Activated naive CD4-positive, alpha-beta T cell treated with anti-CD3 and anti-CD28 coated beads for 36 hours (primary cell): ENCODE measurements around the gene RIPOR2. TPM values are rescaled to one million over a fixed set of nuclear protein-coding genes. Genes with fewer than 3 reads are reported as not detected.
A peak's percentile ranks its signal among the peaks of the same experiment; 100 is the strongest.

Source experiments
- CTCF ChIA-PET: fragments of 350-600 bp; sonication (Branson Sonifier 250); formaldehyde crosslinking; loops from one replicate; lab custom pipeline; 2021; ENCODE audit warnings: antibody characterized with exemption; lab: Charles Lee
- DNase-seq: peaks from one replicate; pipeline ENCODE4 v3.0.0-alpha.2; 2020
- H3K27ac Mint-ChIP-seq: one replicate; pipeline ENCODE4 v1.8.0; 2021; ENCODE audit warnings: mild to moderate bottlenecking, mixed read lengths
- H3K27me3 Mint-ChIP-seq: one replicate; pipeline ENCODE4 v1.8.0; 2021; ENCODE audit warnings: low read depth, mixed read lengths
- H3K36me3 Mint-ChIP-seq: one replicate; pipeline ENCODE4 v1.8.0; 2021; ENCODE audit warnings: low read depth, mixed read lengths
- H3K4me1 Mint-ChIP-seq: one replicate; pipeline ENCODE4 v1.8.0; 2021; ENCODE audit warnings: low read depth, mixed read lengths
- H3K4me3 Mint-ChIP-seq: one replicate; pipeline ENCODE4 v1.8.0; 2021; ENCODE audit warnings: mild to moderate bottlenecking, moderate library complexity, mixed read lengths
- H3K9me3 Mint-ChIP-seq: one replicate; pipeline ENCODE4 v1.8.0; 2021; ENCODE audit warnings: mixed read lengths
- intact Hi-C: fragments of 100-400 bp; cut with micrococcal nuclease; formaldehyde crosslinking; loops from one replicate; pipeline ENCODE4 v1.15.1; 2023
- total RNA-seq, 2 experiments: library from RNA; stranded (reverse); gene quantifications; one replicate each; pipeline ENCODE4 v1.2.3, GENCODE V29; 2021

RIPOR2 gene
- total RNA-seq, 2 experiments from 2014 or later = 111 to 116 TPM

DNA sequence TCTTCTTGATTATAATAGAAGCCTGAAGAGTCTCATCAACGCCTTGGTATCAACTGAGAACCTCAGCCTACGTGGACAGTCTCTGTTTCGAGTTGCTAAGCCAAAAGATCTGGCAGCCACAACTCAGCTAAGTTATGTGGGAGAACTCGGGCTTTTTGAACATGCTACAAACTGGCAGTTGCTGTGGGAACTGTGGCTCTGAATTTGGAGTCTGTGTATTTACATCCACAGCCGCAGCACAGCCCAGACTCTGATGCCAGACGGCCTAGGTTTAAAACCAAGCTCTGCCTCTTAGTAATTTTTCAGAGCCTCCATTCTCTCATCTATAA is 35.8 kb downstream of the RIPOR2 start:
- Mint-ChIP-seq H3K27ac (peak overlapping the region; percentile 89), H3K4me3 (peak overlapping the region; percentile 64), H3K4me1 (peaks cover 85% of the 10 kb centered on the region), H3K9me3 (peaks cover 8% of the 10 kb centered on the region), H3K36me3 (peaks cover 37% of the 10 kb centered on the region), H3K27me3 (no peaks in the 10 kb centered on the region)
- intact Hi-C loops = loop anchor here (1.0 to 2.0 kb wide), 4 partner anchors 9 to 43 kb away; no protein-coding TSS in a partner anchor
- DNase-seq = peak; percentile 69
- CTCF ChIA-PET = interaction anchor here (0.6 to 4.1 kb wide), 15 partner anchors 9 to 171 kb away, joined by 3 to 53 read pairs (median 5); no protein-coding TSS in a partner anchor

- Mint-ChIP-seq H3K36me3 (peaks cover 32% of the 10 kb centered on the region), H3K9me3 (peaks cover 8% of the 10 kb centered on the region), H3K4me1 (peaks cover 87% of the 10 kb centered on the region), H3K27me3 (no peaks in the 10 kb centered on the region), H3K27ac (peak overlapping the region; percentile 89), H3K4me3 (peak overlapping the region; percentile 64)
- intact Hi-C loops = loop anchor here (1.0 kb wide), 2 partner anchors 8 to 25 kb away; no protein-coding TSS in a partner anchor
- DNase-seq = no peak
- CTCF ChIA-PET = interaction anchor here (0.6 to 4.1 kb wide), 19 partner anchors 8 to 199 kb away, joined by 3 to 53 read pairs (median 5); no protein-coding TSS in a partner anchor
These were observed 36.4 kb downstream of the RIPOR2 start for GRCh38 chr6:24899136-24899996.

GRCh38 chr6:24898676-24899075 is 37.1 kb downstream of the RIPOR2 start:
- Mint-ChIP-seq H3K27ac (peak overlapping the region; percentile 89), H3K9me3 (peaks cover 8% of the 10 kb centered on the region), H3K27me3 (no peaks in the 10 kb centered on the region), H3K4me3 (peak overlapping the region; percentile 64), H3K36me3 (peaks cover 25% of the 10 kb centered on the region), H3K4me1 (peaks cover 87% of the 10 kb centered on the region)
- CTCF ChIA-PET = interaction anchor here (0.6 to 4.1 kb wide), 16 partner anchors 10 to 198 kb away, joined by 3 to 53 read pairs (median 5); no protein-coding TSS in a partner anchor
- no peak for DNase-seq
- intact Hi-C loops = loop anchor here (1.0 kb wide), 4 partner anchors 7 to 34 kb away; no protein-coding TSS in a partner anchor

GRCh38 chr6:24897186-24897585 is 38.6 kb downstream of the RIPOR2 start:
- H3K27ac Mint-ChIP-seq = peak overlapping the region; percentile 73
- no peak overlapping the region for H3K4me3 Mint-ChIP-seq
- H3K4me1 Mint-ChIP-seq = peaks cover 90% of the 10 kb centered on the region
- no peaks in the 10 kb centered on the region for H3K9me3 Mint-ChIP-seq
- H3K36me3 Mint-ChIP-seq = peaks cover 13% of the 10 kb centered on the region
- CTCF ChIA-PET = interaction anchor here (3.9 kb wide), 1 partner anchor 41 kb away, joined by 25 read pairs; no protein-coding TSS in a partner anchor
- no peaks in the 10 kb centered on the region for H3K27me3 Mint-ChIP-seq
- intact Hi-C loops = no loop called here
- no peak for DNase-seq

DNA sequence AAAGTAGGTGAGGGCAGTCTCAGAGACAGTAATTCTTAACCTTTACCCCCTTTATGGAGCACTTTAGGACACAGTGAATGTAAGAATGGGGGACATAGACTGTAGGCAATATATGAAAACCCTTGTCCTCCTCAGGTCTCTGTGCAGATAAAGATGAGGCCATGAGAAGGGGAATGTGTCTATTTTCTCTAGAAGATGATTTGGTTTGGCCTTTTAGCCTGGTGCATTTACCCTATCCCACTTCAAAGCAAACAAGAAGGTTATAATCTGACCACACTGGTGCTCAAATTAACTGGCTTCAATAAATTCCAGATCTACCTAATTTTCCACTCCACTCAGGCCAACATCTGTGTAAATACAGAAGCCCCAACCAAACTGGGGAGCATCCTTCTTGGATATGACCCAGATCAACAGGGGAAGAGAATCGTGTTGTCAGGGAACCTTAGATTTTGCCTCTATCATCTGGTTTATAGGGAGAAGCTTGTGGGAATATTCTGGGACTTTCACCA is 42.4 kb downstream of the RIPOR2 start:
- Mint-ChIP-seq H3K4me3 (no peak overlapping the region), H3K27ac (peak overlapping the region; percentile 80), H3K27me3 (no peaks in the 10 kb centered on the region), H3K36me3 (peaks cover 3% of the 10 kb centered on the region), H3K4me1 (peaks cover 87% of the 10 kb centered on the region), H3K9me3 (no peaks in the 10 kb centered on the region)
- no peak for DNase-seq
- intact Hi-C loops = no loop called here
- CTCF ChIA-PET = interaction anchor here (1.0 to 1.3 kb wide), 2 partner anchors 37 to 98 kb away, joined by 3 to 4 read pairs; no protein-coding TSS in a partner anchor

GRCh38 chr6:24891004-24891403 is 44.8 kb downstream of the RIPOR2 start:
- Mint-ChIP-seq H3K9me3 (no peaks in the 10 kb centered on the region), H3K4me3 (peak overlapping the region; percentile 25), H3K36me3 (peaks cover under 1% of the 10 kb centered on the region), H3K27me3 (no peaks in the 10 kb centered on the region), H3K27ac (peak overlapping the region; percentile 90), H3K4me1 (peaks cover 91% of the 10 kb centered on the region)
- DNase-seq = peak; percentile 31
- intact Hi-C loops = loop anchor here (1.0 kb wide), 1 partner anchor 8 kb away; no protein-coding TSS in a partner anchor
- CTCF ChIA-PET = interaction anchor here (0.6 to 1.6 kb wide), 6 partner anchors 9 to 104 kb away, joined by 3 to 4 read pairs (median 3); no protein-coding TSS in a partner anchor

DNA sequence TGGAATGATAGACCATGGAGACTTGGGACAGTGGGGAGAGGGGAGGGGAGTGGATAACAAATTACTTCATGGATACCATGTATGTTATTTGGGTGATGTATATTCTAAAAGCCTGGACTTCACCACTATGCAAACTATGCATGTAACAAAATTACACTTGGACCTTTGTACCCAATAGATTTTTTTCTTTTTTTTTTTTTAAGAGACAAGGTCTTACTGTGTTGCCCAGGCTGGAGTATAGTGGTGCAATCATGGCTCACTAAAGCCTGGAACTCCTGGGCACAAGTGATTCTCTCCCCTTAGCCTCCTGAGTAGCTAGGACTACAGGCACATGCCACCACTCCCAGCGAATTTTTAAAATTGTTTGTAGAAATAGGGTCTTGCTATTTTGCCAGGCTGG is 45.3 kb downstream of the RIPOR2 start:
- Mint-ChIP-seq H3K27ac (peak overlapping the region; percentile 90), H3K4me1 (peaks cover 90% of the 10 kb centered on the region), H3K9me3 (no peaks in the 10 kb centered on the region), H3K27me3 (no peaks in the 10 kb centered on the region), H3K4me3 (no peak overlapping the region), H3K36me3 (peaks cover 2% of the 10 kb centered on the region)
- DNase-seq = no peak
- CTCF ChIA-PET = interaction anchor here (1.3 kb wide), 1 partner anchor 10 kb away, joined by 4 read pairs; no protein-coding TSS in a partner anchor
- intact Hi-C loops = no loop called here

- no peaks in the 10 kb centered on the region for H3K27me3 Mint-ChIP-seq
- H3K36me3 Mint-ChIP-seq = peaks cover 2% of the 10 kb centered on the region
- no peak for DNase-seq
- H3K4me1 Mint-ChIP-seq = peaks cover 87% of the 10 kb centered on the region
- H3K9me3 Mint-ChIP-seq = no peaks in the 10 kb centered on the region
- H3K27ac Mint-ChIP-seq = peak overlapping the region; percentile 78
- CTCF ChIA-PET = interaction anchor here (0.9 to 3.7 kb wide), 13 partner anchors 10 to 147 kb away, joined by 3 to 25 read pairs (median 5); partner anchors contain the start of gene RIPOR2
- intact Hi-C loops = no loop called here
- H3K4me3 Mint-ChIP-seq = no peak overlapping the region
These were observed 46.9 kb downstream of the RIPOR2 start for GRCh38 chr6:24888715-24889370.

GRCh38 chr6:24887545-24888140 is 48.1 kb downstream of the RIPOR2 start:
- no peaks in the 10 kb centered on the region for H3K27me3 Mint-ChIP-seq

DNA sequence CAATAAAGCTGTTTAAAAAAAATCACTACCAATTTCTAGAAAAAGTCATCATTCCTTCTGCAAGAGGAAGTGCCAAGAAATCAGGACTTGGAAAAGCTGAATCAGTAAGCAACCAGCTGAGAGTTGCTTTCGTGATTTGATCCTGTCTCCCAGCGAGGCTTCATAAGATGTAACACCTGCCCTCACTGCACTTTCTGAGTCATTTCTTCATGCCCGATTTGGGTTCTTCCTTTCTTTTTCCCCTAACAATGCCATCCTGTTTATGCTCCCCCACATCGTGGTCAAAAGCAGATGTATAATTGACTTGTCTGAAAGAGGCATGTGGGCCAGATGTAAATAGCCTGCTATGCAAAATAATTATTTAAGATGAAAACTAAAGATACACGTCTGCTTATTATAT is 52.1 kb downstream of the RIPOR2 start:
- Mint-ChIP-seq H3K27me3 (no peaks in the 10 kb centered on the region), H3K4me1 (peaks cover 91% of the 10 kb centered on the region), H3K36me3 (peaks cover 21% of the 10 kb centered on the region), H3K4me3 (peak overlapping the region; percentile 73), H3K27ac (peak overlapping the region; percentile 99), H3K9me3 (peaks cover 2% of the 10 kb centered on the region)
- DNase-seq = peak; percentile 82
- CTCF ChIA-PET = interaction anchor here (0.7 to 5.2 kb wide), 12 partner anchors 10 to 143 kb away, joined by 3 to 29 read pairs (median 6); no protein-coding TSS in a partner anchor
- intact Hi-C loops = loop anchor here (1.0 to 2.0 kb wide), 12 partner anchors 15 to 255 kb away; no protein-coding TSS in a partner anchor

More at GRCh38 chr6:24887545-24888140, 48.1 kb downstream of the RIPOR2 start:
- Mint-ChIP-seq H3K27ac (peak overlapping the region; percentile 78), H3K4me3 (no peak overlapping the region), H3K9me3 (no peaks in the 10 kb centered on the region), H3K36me3 (peaks cover 2% of the 10 kb centered on the region), H3K4me1 (peaks cover 87% of the 10 kb centered on the region)
- CTCF ChIA-PET = interaction anchor here (0.7 to 3.7 kb wide), 14 partner anchors 11 to 148 kb away, joined by 3 to 25 read pairs (median 4); partner anchors contain the start of gene RIPOR2
- intact Hi-C loops = no loop called here
- no peak for DNase-seq
